ENCODE measurements around the gene ANKRD44.

The ANKRD44 gene

DNA sequence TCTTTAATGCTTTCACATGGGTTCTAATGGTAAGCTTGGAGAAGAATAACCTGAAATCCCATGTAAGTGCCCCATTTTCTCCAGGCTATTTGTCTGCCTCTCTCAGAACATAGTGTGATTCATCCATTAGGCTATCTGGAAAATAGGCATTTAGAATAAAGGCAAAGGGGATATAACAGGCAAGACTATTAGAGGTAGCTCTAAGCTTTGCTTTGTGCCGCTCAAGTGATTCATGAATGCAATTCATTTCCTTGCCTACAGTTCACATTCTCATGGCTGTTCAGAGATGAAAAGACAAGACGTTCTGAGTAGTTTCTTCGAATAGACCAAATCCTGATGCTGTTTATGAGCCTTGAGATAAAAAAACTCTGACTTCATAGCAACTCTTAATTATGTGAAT is 101.7 kb downstream of the ANKRD44 start:
- Histone ChIP-seq H3K9ac (ENCODE audit: low read depth, low read length) (no peak overlapping the region), H3K27me3 (ENCODE audit: control insufficient read depth, insufficient read depth, low read length) (no peaks in the 10 kb centered on the region), H3K36me3 (ENCODE audit: control insufficient read depth, insufficient read depth, low read length) (no peaks in the 10 kb centered on the region), H3K9me3 (ENCODE audit: control insufficient read depth, insufficient read depth, low read length) (no peaks in the 10 kb centered on the region), H3K4me1 (ENCODE audit: control insufficient read depth, insufficient read depth, low read length) (no peaks in the 10 kb centered on the region), H3K4me3 (ENCODE audit: low read depth, low read length) (no peak overlapping the region)

DNA sequence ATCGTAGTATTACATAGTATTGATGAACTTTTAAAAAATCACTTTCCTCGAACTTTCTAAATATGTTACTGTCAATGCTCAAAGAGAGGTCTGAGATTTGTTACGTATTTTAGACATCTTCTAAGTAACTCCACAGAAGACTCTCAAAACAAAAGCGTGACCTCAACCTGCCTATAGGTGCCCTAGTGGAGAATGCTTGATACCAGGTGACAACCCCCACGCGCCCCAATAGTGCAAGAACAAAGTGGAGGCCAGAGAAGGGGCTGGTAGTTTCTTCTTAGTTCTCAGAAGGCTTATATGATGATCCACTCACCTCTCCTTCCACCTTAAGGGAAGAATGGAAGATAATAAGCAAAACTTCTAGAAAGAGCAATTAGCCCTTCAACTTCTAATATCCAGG is 102.6 kb downstream of the ANKRD44 start:
- H3K4me1 ChIP-seq (ENCODE audit: control insufficient read depth, insufficient read depth, low read length): no peaks in the 10 kb centered on the region
- H3K27me3 ChIP-seq (ENCODE audit: control insufficient read depth, insufficient read depth, low read length): no peaks in the 10 kb centered on the region
- H3K9ac ChIP-seq (ENCODE audit: low read depth, low read length): no peak overlapping the region
- no peaks in the 10 kb centered on the region for H3K9me3 ChIP-seq (ENCODE audit: control insufficient read depth, insufficient read depth, low read length)
- H3K4me3 ChIP-seq (ENCODE audit: low read depth, low read length): no peak overlapping the region
- no peaks in the 10 kb centered on the region for H3K36me3 ChIP-seq (ENCODE audit: control insufficient read depth, insufficient read depth, low read length)

DNA sequence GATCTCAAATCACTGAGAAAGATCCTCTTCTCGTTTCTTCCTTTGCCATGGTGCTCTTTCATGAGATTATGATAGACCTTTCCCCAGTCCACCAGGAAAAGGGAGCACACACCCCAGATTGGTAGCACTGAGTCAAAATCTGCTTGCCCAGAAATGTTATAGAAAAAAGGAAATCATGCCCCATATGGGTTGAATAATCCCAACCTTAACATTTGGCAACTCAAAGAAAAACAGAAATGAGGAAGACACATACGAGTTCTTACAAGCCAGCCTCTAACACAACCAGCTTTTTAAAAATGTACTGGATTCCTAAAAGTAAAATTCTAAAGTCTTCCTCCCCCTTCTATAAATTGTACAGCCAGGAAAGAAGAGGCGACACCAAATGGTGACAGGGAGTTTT is 103.0 kb downstream of the ANKRD44 start:
- H3K9ac ChIP-seq (ENCODE audit: low read depth, low read length): no peak overlapping the region
- no peaks in the 10 kb centered on the region for H3K4me1 ChIP-seq (ENCODE audit: control insufficient read depth, insufficient read depth, low read length)
- H3K9me3 ChIP-seq (ENCODE audit: control insufficient read depth, insufficient read depth, low read length): no peaks in the 10 kb centered on the region
- H3K27me3 ChIP-seq (ENCODE audit: control insufficient read depth, insufficient read depth, low read length): no peaks in the 10 kb centered on the region
- no peak overlapping the region for H3K4me3 ChIP-seq (ENCODE audit: low read depth, low read length)
- H3K36me3 ChIP-seq (ENCODE audit: control insufficient read depth, insufficient read depth, low read length): no peaks in the 10 kb centered on the region

DNA sequence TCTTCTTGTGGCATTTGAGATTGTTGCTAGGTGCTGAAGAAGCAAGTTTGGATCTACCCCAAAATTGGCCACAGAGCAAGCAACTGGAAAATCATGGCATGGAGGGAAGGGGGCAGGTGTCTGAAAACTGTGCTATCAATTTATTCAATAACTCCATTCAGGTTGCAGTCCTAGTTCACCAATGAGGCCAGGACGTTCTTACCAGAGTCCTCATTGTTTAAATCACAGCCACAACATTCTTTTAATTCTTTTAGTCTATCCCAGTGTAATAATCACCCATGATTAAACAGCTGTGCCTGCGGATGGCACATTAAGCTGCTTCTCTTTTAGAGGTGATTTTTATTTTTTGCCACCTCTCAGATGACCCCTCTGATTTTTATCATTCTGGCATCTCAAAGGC is 103.5 kb downstream of the ANKRD44 start:
- Histone ChIP-seq H3K9me3 (ENCODE audit: control insufficient read depth, insufficient read depth, low read length) (no peaks in the 10 kb centered on the region), H3K4me1 (ENCODE audit: control insufficient read depth, insufficient read depth, low read length) (no peaks in the 10 kb centered on the region)

DNA sequence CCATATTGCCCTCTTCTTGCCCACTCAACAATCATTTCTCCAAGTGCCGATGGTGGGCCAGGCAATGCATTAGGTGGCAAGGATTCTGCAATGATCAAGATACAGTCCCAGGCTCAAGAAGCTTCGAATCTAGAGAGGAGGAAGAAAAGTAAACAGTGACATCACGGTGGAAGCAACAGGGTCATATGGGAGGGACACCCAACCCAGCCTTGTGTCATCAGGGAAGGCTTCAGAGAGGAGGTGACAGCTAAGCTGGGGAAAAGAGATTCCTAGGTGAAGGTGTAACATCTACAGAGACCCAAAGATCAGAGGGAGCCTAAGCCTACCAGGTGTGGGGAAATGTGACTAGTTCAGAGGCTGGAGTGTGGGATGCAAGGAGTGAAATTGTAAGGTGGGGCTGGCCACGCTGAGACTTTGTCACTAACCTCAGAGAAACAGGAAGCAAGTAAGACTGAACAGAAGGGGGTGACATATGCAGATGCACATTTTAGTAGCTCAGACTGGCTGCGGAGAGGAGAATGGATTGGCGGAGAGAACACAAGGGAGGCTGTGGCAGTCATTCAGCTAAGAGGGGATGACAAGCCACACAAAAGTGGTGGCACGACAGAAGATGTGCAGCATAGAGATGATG is 104.9 kb downstream of the ANKRD44 start:
- H3K4me1 ChIP-seq (ENCODE audit: control insufficient read depth, insufficient read depth, low read length): no peaks in the 10 kb centered on the region
- H3K4me3 ChIP-seq (ENCODE audit: low read depth, low read length): no peak overlapping the region
- H3K27me3 ChIP-seq (ENCODE audit: control insufficient read depth, insufficient read depth, low read length): no peaks in the 10 kb centered on the region
- no peaks in the 10 kb centered on the region for H3K9me3 ChIP-seq (ENCODE audit: control insufficient read depth, insufficient read depth, low read length)
- no peaks in the 10 kb centered on the region for H3K36me3 ChIP-seq (ENCODE audit: control insufficient read depth, insufficient read depth, low read length)
- H3K9ac ChIP-seq (ENCODE audit: low read depth, low read length): no peak overlapping the region

More for the DNA sequence above, 103.5 kb downstream of the ANKRD44 start:
- Histone ChIP-seq H3K27me3 (ENCODE audit: control insufficient read depth, insufficient read depth, low read length) (no peaks in the 10 kb centered on the region), H3K9ac (ENCODE audit: low read depth, low read length) (no peak overlapping the region), H3K4me3 (ENCODE audit: low read depth, low read length) (no peak overlapping the region), H3K36me3 (ENCODE audit: control insufficient read depth, insufficient read depth, low read length) (no peaks in the 10 kb centered on the region)

DNA sequence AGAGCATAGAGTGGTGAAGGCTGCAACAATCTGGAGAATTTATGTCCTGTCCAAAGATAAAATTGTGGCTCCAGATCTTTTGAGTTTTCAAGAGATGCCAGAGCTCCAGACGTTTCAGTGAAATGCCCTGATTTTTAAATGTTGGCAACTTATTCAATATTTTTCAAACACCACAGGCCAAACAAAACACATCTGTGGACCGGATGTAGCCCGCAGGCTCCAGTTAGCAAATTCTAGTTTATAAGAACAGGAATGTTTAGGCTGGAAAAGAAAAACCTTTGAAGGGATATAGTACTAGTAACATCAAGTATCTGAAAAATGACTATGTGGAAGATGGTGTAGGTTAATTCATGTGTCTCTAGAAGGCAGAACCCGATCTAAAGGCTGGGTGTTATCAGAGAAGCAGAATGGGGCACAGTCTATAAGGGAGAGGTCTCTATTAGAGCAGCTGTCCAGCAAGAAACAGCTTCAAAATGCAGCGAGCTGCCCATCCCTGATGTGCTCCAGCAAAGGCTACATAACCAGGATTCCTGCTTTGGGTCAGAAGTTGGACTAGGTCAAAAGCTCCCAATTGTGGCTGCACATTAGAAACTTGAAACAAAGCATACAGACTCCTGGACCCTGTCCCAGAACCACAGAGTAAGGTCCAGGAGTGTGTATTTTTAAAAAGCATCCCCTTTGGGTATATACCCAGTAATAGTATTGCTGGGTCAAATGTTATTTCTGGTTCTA is 105.9 kb downstream of the ANKRD44 start:
- no peaks in the 10 kb centered on the region for H3K9me3 ChIP-seq (ENCODE audit: control insufficient read depth, insufficient read depth, low read length)
- no peak overlapping the region for H3K9ac ChIP-seq (ENCODE audit: low read depth, low read length)
- H3K27me3 ChIP-seq (ENCODE audit: control insufficient read depth, insufficient read depth, low read length): no peaks in the 10 kb centered on the region
- no peaks in the 10 kb centered on the region for H3K4me1 ChIP-seq (ENCODE audit: control insufficient read depth, insufficient read depth, low read length)
- H3K36me3 ChIP-seq (ENCODE audit: control insufficient read depth, insufficient read depth, low read length): no peaks in the 10 kb centered on the region
- H3K4me3 ChIP-seq (ENCODE audit: low read depth, low read length): no peak overlapping the region

DNA sequence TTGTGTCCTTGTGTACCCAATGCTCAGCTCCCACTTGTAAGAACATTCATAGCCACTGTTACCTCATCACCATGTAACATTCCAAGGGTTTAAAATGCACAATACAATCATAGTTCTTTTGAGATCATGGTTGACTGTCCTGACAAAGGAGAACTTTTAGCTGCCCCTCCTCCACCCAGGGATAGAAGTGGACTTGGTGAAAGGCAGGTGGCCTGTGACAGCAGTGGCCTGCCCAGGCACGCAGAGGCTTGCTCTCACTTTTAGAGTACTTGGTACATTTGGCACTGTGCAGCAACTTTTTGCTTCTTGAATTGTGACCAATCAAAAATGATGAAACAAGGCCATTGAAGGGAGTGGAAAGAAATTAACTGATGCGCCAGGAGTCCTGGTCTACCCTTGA is 108.7 kb downstream of the ANKRD44 start:
- Histone ChIP-seq H3K9ac (ENCODE audit: low read depth, low read length) (no peak overlapping the region), H3K36me3 (ENCODE audit: control insufficient read depth, insufficient read depth, low read length) (no peaks in the 10 kb centered on the region), H3K27me3 (ENCODE audit: control insufficient read depth, insufficient read depth, low read length) (no peaks in the 10 kb centered on the region), H3K4me1 (ENCODE audit: control insufficient read depth, insufficient read depth, low read length) (no peaks in the 10 kb centered on the region), H3K4me3 (ENCODE audit: low read depth, low read length) (no peak overlapping the region), H3K9me3 (ENCODE audit: control insufficient read depth, insufficient read depth, low read length) (no peaks in the 10 kb centered on the region)

DNA sequence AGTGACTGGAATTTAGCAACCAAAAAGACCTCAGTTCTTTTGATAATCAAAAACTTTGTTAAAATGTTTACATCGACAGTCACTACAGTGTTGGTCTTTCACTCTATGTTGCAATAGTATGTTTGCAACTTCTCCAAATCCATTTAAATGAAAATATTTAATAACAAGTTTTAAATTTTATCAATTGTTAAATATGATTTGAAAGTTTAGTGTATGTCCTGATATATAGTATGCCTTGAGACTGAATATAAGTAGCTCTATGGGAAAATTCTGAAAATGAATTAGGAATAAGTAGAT is 109.9 kb downstream of the ANKRD44 start:
- Histone ChIP-seq H3K9ac (ENCODE audit: low read depth, low read length) (no peak overlapping the region), H3K4me3 (ENCODE audit: low read depth, low read length) (no peak overlapping the region), H3K4me1 (ENCODE audit: control insufficient read depth, insufficient read depth, low read length) (no peaks in the 10 kb centered on the region), H3K27me3 (ENCODE audit: control insufficient read depth, insufficient read depth, low read length) (no peaks in the 10 kb centered on the region), H3K36me3 (ENCODE audit: control insufficient read depth, insufficient read depth, low read length) (no peaks in the 10 kb centered on the region), H3K9me3 (ENCODE audit: control insufficient read depth, insufficient read depth, low read length) (no peaks in the 10 kb centered on the region)

DNA sequence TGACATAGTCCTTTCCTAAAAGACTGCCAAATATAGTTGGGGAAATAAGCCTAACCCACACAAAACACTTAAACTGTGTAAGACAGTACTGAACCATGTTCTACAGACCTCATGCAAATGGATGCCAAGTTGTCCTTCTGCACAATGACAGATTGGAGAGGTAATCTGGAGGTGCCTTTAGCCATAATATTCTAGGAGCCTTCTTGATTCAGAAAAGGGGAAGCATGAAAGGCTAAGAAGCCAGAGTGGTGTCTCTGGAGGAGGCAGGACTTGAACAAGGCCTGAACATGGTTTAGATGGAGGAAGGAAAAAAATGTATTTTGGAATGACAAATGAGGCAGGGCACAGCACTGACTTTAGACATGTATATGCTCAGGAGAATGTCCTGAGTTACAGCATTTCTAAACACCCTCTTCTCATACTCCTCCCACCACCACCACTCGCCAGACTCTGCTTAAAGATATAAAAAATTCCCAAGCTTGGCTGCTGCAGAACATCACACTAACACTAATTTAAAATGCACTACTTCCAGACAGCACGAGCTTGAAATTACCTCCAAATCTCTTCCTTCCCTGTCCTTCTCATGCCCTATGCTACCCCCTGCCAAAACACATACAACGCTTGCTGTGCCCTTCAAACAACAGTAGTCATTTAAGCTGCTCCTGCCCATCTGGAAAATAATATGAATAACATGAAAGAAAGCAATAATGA is 110.4 kb downstream of the ANKRD44 start:
- H3K9ac ChIP-seq (ENCODE audit: low read depth, low read length): no peak overlapping the region
- no peaks in the 10 kb centered on the region for H3K27me3 ChIP-seq (ENCODE audit: control insufficient read depth, insufficient read depth, low read length)
- H3K36me3 ChIP-seq (ENCODE audit: control insufficient read depth, insufficient read depth, low read length): no peaks in the 10 kb centered on the region
- H3K4me1 ChIP-seq (ENCODE audit: control insufficient read depth, insufficient read depth, low read length): no peaks in the 10 kb centered on the region
- H3K4me3 ChIP-seq (ENCODE audit: low read depth, low read length): no peak overlapping the region
- no peaks in the 10 kb centered on the region for H3K9me3 ChIP-seq (ENCODE audit: control insufficient read depth, insufficient read depth, low read length)

DNA sequence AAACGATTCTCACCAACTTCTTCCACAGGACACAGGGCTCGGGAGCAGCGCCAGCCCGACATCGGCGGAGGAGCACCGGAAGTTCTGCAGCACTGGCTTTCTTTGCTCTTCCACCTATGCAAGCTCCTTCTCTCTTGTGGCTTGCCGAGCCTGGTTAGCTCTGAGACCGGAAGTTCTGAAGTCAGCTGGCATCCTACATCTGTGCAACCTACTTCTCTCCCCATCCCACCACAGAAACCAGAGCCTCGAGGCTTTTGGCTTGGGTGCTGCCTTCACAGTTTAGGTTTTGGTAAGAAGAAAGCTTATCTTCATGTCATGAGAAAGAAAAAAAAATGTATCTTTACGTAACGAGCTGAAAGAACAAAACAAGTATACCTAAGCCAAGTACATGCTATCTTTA is 111.7 kb downstream of the ANKRD44 start:
- Histone ChIP-seq H3K4me3 (ENCODE audit: low read depth, low read length) (no peak overlapping the region), H3K9ac (ENCODE audit: low read depth, low read length) (no peak overlapping the region), H3K4me1 (ENCODE audit: control insufficient read depth, insufficient read depth, low read length) (no peaks in the 10 kb centered on the region), H3K36me3 (ENCODE audit: control insufficient read depth, insufficient read depth, low read length) (no peaks in the 10 kb centered on the region), H3K9me3 (ENCODE audit: control insufficient read depth, insufficient read depth, low read length) (no peaks in the 10 kb centered on the region), H3K27me3 (ENCODE audit: control insufficient read depth, insufficient read depth, low read length) (no peaks in the 10 kb centered on the region)

DNA sequence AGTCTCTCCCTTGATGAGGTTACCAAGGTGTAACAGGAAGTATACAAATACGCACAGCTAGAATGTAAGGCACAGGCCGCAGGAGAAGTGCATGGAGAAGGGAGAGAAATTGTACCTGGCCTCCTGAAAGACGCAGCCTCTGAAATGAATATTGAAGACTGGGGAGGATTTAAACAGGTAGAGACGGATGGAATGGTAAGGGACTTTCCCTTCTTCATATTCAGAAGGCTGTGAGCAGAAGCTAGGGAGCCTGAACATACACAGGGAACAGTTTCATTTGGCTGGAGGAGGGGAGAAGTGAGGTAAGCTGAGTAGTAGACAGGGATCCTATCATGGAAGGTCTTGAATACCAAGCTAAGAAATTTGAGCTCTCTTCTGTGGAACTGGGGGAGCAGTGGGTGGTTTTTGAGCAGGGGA is 112.7 kb downstream of the ANKRD44 start:
- Histone ChIP-seq H3K27me3 (ENCODE audit: control insufficient read depth, insufficient read depth, low read length) (no peaks in the 10 kb centered on the region), H3K36me3 (ENCODE audit: control insufficient read depth, insufficient read depth, low read length) (no peaks in the 10 kb centered on the region), H3K9me3 (ENCODE audit: control insufficient read depth, insufficient read depth, low read length) (no peaks in the 10 kb centered on the region), H3K4me3 (ENCODE audit: low read depth, low read length) (no peak overlapping the region), H3K9ac (ENCODE audit: low read depth, low read length) (no peak overlapping the region), H3K4me1 (ENCODE audit: control insufficient read depth, insufficient read depth, low read length) (no peaks in the 10 kb centered on the region)

DNA sequence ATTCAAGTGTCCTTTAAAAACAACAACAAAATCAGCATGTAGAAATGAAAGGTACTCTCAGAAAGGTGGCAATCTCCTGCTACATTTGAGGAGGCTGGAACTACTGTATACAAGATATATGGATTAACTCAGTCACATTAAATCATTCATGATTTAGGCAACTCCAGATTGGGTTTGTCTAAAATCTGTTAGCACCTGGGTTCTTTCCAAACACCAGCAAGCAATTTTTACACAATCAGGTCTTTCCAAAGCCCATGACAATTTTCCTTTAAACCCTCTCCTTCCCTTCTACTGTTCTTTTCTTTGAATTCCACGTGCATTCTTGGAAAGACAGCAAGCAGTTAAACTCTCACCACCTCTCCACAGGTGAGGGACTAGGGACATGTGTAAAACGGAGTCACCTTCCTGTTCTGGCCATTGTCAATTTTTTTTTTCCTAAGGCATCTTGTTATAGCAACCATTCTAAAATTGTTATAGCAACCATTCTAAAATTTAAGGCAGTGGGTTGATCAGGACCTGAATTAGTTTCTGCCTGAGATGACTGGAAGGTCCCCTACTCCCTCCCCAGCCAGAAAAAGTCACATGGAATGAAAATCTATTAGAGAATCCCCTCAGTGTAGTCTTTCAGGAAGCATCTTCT is 113.9 kb downstream of the ANKRD44 start:
- no peaks in the 10 kb centered on the region for H3K4me1 ChIP-seq (ENCODE audit: control insufficient read depth, insufficient read depth, low read length)
- H3K4me3 ChIP-seq (ENCODE audit: low read depth, low read length): no peak overlapping the region
- no peaks in the 10 kb centered on the region for H3K9me3 ChIP-seq (ENCODE audit: control insufficient read depth, insufficient read depth, low read length)
- no peaks in the 10 kb centered on the region for H3K36me3 ChIP-seq (ENCODE audit: control insufficient read depth, insufficient read depth, low read length)
- no peak overlapping the region for H3K9ac ChIP-seq (ENCODE audit: low read depth, low read length)
- no peaks in the 10 kb centered on the region for H3K27me3 ChIP-seq (ENCODE audit: control insufficient read depth, insufficient read depth, low read length)

Measured in iPS-15b (cell line).